BLaER1 (cell line): ENCODE results near the gene ELOA2.

Source experiments
- H3K27ac ChIP-seq: shearing (Covaris generic); formaldehyde crosslinking; 2 replicates; pipeline ENCODE4 v1.8.1; 2022
- H3K27me3 ChIP-seq: shearing (Covaris generic); formaldehyde crosslinking; 2 replicates; pipeline ENCODE4 v1.8.1; 2022
- H3K36me3 ChIP-seq: shearing (Covaris generic); formaldehyde crosslinking; 2 replicates; pipeline ENCODE4 v1.8.1; 2022
- H3K4me1 ChIP-seq: shearing (Covaris generic); formaldehyde crosslinking; 2 replicates; pipeline ENCODE4 v1.8.1; 2022
- H3K4me2 ChIP-seq: shearing (Covaris generic); formaldehyde crosslinking; 2 replicates; pipeline ENCODE4 v1.8.1; 2022
- H3K4me3 ChIP-seq: shearing (Covaris generic); formaldehyde crosslinking; 2 replicates; pipeline ENCODE4 v1.8.1; 2022
- H3K9ac ChIP-seq: shearing (Covaris generic); formaldehyde crosslinking; 2 replicates; pipeline ENCODE4 v1.8.1; 2022
- H3K9me3 ChIP-seq: shearing (Covaris generic); formaldehyde crosslinking; 2 replicates; pipeline ENCODE4 v1.8.1; 2022
- H4K20me1 ChIP-seq: shearing (Covaris generic); formaldehyde crosslinking; 2 replicates; pipeline ENCODE4 v1.8.1; 2022
- Cebpa-rat ChIP-seq: shearing (Covaris generic); IDR thresholded peaks from 2 replicates; pipeline ENCODE4 v1.8.1; 2022

Gene ELOA2

GRCh38 chr18:47035156-47035671 is at the start of gene ELOA2:
ELOA2 (minus strand) TSS chr18:47035621; CDS start chr18:47035264, 357 bp downstream.
- Histone ChIP-seq H3K27ac (no peak within 1 kb of the TSS), H3K27me3 (no peaks in the 10 kb centered on the region), H3K9ac (no peak within 1 kb of the TSS), H4K20me1 (no peaks in the 10 kb centered on the region), H3K36me3 (no peaks in the 10 kb centered on the region), H3K4me1 (no peaks in the 10 kb centered on the region), H3K4me2 (no peak within 1 kb of the TSS), H3K4me3 (no peak within 1 kb of the TSS), H3K9me3 (no peaks in the 10 kb centered on the region)
- TF ChIP-seq Cebpa-rat, result no peak

GRCh38 chr18:47081578-47081977 is 46.2 kb upstream of the ELOA2 start:
- TF ChIP-seq Cebpa-rat, result no peak
- H3K27ac ChIP-seq, result no peak overlapping the region
- H3K9me3 ChIP-seq, result no peaks in the 10 kb centered on the region
- no peaks in the 10 kb centered on the region for H3K27me3 ChIP-seq
- no peaks in the 10 kb centered on the region for H4K20me1 ChIP-seq
- no peaks in the 10 kb centered on the region for H3K4me1 ChIP-seq
- no peaks in the 10 kb centered on the region for H3K36me3 ChIP-seq
- H3K9ac ChIP-seq, result no peak overlapping the region
- H3K4me3 ChIP-seq, result no peak overlapping the region
- no peak overlapping the region for H3K4me2 ChIP-seq

GRCh38 chr18:47080872-47081271 is 45.5 kb upstream of the ELOA2 start:
- Histone ChIP-seq H3K9ac (no peak overlapping the region), H3K27me3 (no peaks in the 10 kb centered on the region), H3K36me3 (no peaks in the 10 kb centered on the region), H3K4me1 (0 out of 2 replicates have a peak, but pooled peaks cover under 1% of the 10 kb centered on the region), H3K4me2 (no peak overlapping the region), H3K9me3 (no peaks in the 10 kb centered on the region), H3K27ac (no peak overlapping the region), H4K20me1 (no peaks in the 10 kb centered on the region), H3K4me3 (no peak overlapping the region)
- TF ChIP-seq Cebpa-rat, result no peak

- H3K27ac ChIP-seq, result no peak overlapping the region
- no peak for TF ChIP-seq Cebpa-rat
- peaks cover 10% of the 10 kb centered on the region for H3K4me1 ChIP-seq
- no peaks in the 10 kb centered on the region for H4K20me1 ChIP-seq
- no peaks in the 10 kb centered on the region for H3K9me3 ChIP-seq
- no peak overlapping the region for H3K4me3 ChIP-seq
- H3K4me2 ChIP-seq, result no peak overlapping the region
- H3K36me3 ChIP-seq, result no peaks in the 10 kb centered on the region
- H3K27me3 ChIP-seq, result no peaks in the 10 kb centered on the region
- no peak overlapping the region for H3K9ac ChIP-seq
These were observed 41.7 kb upstream of the ELOA2 start for GRCh38 chr18:47077111-47077510.

- H3K27ac ChIP-seq, result 0 out of 2 replicates have a peak overlapping the region, but pooled peaks have one; percentile 30
- no peaks in the 10 kb centered on the region for H3K9me3 ChIP-seq
- no peak for TF ChIP-seq Cebpa-rat
- H3K4me2 ChIP-seq, result peak overlapping the region; percentile 40
- H3K9ac ChIP-seq, result no peak overlapping the region
- no peak overlapping the region for H3K4me3 ChIP-seq
- no peaks in the 10 kb centered on the region for H3K36me3 ChIP-seq
- H4K20me1 ChIP-seq, result no peaks in the 10 kb centered on the region
- no peaks in the 10 kb centered on the region for H3K27me3 ChIP-seq
- peaks cover 10% of the 10 kb centered on the region for H3K4me1 ChIP-seq
These were observed 39.9 kb upstream of the ELOA2 start for GRCh38 chr18:47075098-47075883.

- Histone ChIP-seq H3K27me3 (no peaks in the 10 kb centered on the region), H3K9me3 (no peaks in the 10 kb centered on the region), H3K36me3 (no peaks in the 10 kb centered on the region), H3K9ac (no peak overlapping the region), H3K4me1 (no peaks in the 10 kb centered on the region), H3K27ac (no peak overlapping the region), H3K4me2 (no peak overlapping the region), H3K4me3 (no peak overlapping the region), H4K20me1 (no peaks in the 10 kb centered on the region)
- no peak for TF ChIP-seq Cebpa-rat
These were observed 32.2 kb upstream of the ELOA2 start for GRCh38 chr18:47067648-47068047.

- Histone ChIP-seq H3K4me3 (no peak overlapping the region), H3K9ac (no peak overlapping the region), H3K27me3 (no peaks in the 10 kb centered on the region), H3K9me3 (no peaks in the 10 kb centered on the region; the same call in 1 of the 2 replicates), H3K27ac (no peak overlapping the region), H4K20me1 (no peaks in the 10 kb centered on the region), H3K4me1 (no peaks in the 10 kb centered on the region), H3K36me3 (no peaks in the 10 kb centered on the region; the same call in 1 of the 2 replicates), H3K4me2 (no peak overlapping the region)
- TF ChIP-seq Cebpa-rat, result no peak
These were observed 27.7 kb upstream of the ELOA2 start for GRCh38 chr18:47063096-47063495.

GRCh38 chr18:47062471-47062870 is 27.1 kb upstream of the ELOA2 start:
- no peak overlapping the region for H3K4me2 ChIP-seq
- no peaks in the 10 kb centered on the region for H3K4me1 ChIP-seq
- H3K4me3 ChIP-seq, result no peak overlapping the region
- no peaks in the 10 kb centered on the region; the same call in 1 of the 2 replicates for H3K36me3 ChIP-seq
- H3K27me3 ChIP-seq, result no peaks in the 10 kb centered on the region
- H4K20me1 ChIP-seq, result no peaks in the 10 kb centered on the region
- TF ChIP-seq Cebpa-rat, result no peak
- H3K9ac ChIP-seq, result no peak overlapping the region
- H3K9me3 ChIP-seq, result no peaks in the 10 kb centered on the region; the same call in 1 of the 2 replicates
- H3K27ac ChIP-seq, result no peak overlapping the region

- no peak for TF ChIP-seq Cebpa-rat
- Histone ChIP-seq H3K36me3 (no peaks in the 10 kb centered on the region; the same call in 1 of the 2 replicates), H3K9me3 (no peaks in the 10 kb centered on the region; the same call in 1 of the 2 replicates), H3K27ac (no peak overlapping the region), H3K4me1 (no peaks in the 10 kb centered on the region), H4K20me1 (no peaks in the 10 kb centered on the region), H3K4me3 (no peak overlapping the region), H3K4me2 (no peak overlapping the region), H3K27me3 (no peaks in the 10 kb centered on the region), H3K9ac (no peak overlapping the region)
These were observed 18.9 kb upstream of the ELOA2 start for GRCh38 chr18:47054369-47054768.

- Histone ChIP-seq H3K9me3 (no peaks in the 10 kb centered on the region), H4K20me1 (no peaks in the 10 kb centered on the region), H3K36me3 (no peaks in the 10 kb centered on the region), H3K27ac (no peak overlapping the region), H3K4me1 (peaks cover 9% of the 10 kb centered on the region), H3K4me2 (no peak overlapping the region), H3K4me3 (no peak overlapping the region), H3K27me3 (no peaks in the 10 kb centered on the region), H3K9ac (no peak overlapping the region)
- no peak for TF ChIP-seq Cebpa-rat
These were observed 15.0 kb upstream of the ELOA2 start for GRCh38 chr18:47050468-47050867.
